GM12878 (cell line): ENCODE measurements around the gene ARL14EP.

Experiments
- CBX3 ChIP-seq: fragments of 200-600 bp; sonication (generic); IDR thresholded peaks from 2 replicates; pipeline ENCODE4 v1.6.1; 2016; ENCODE audit warnings: low read depth, borderline replicate concordance
- CHD4 ChIP-seq: fragments of 200-600 bp; sonication (generic); IDR thresholded peaks from 2 replicates; pipeline ENCODE4 v1.6.1; 2016; ENCODE audit warnings: mild to moderate bottlenecking
- EGR1 ChIP-seq, 2 experiments: IDR thresholded peaks; 1 replicate in 1 of 2; 2 replicates in 1 of 2; pipeline ENCODE4 v1.6.1; 2011 to 2012; ENCODE audit warnings: low read depth in 2 of 2, low read length in 2 of 2, borderline replicate concordance in 1 of 2, mild to moderate bottlenecking in 1 of 2, moderate library complexity in 1 of 2
- IKZF1 ChIP-seq: fragments of 450-650 bp; conservative IDR thresholded peaks from 2 replicates; pipeline ENCODE4 v1.6.1; 2017; ENCODE audit warnings: antibody characterized with exemption, mild to moderate bottlenecking
- NFYB ChIP-seq: IDR thresholded peaks from 2 replicates; pipeline ENCODE4 v1.6.1; 2011; ENCODE audit warnings: low read depth, mild to moderate bottlenecking, low read length, improper control_type of control experiment, moderate library complexity; ENCODE audit not compliant: insufficient read depth
- POLR2A ChIP-seq: IDR thresholded peaks from 2 replicates; pipeline ENCODE4 v1.6.1; 2011; ENCODE audit warnings: low read depth, mild to moderate bottlenecking, low read length
- POLR2AphosphoS2 ChIP-seq: IDR thresholded peaks from 2 replicates; pipeline ENCODE4 v1.6.1; 2011; ENCODE audit warnings: low read depth, mild to moderate bottlenecking, low read length, improper control_type of control experiment, moderate library complexity
- RCOR1 ChIP-seq: conservative IDR thresholded peaks from 2 replicates; pipeline ENCODE4 v1.6.1; 2012; ENCODE audit warnings: low read depth, low read length, improper control_type of control experiment
- WRNIP1 ChIP-seq: IDR thresholded peaks from 2 replicates; pipeline ENCODE4 v1.6.1; 2011; ENCODE audit warnings: low read depth, low read length, improper control_type of control experiment, borderline replicate concordance
- TF ChIP-seq, protein P1 (sequence below), 3 experiments: IDR thresholded peaks in 2 of 3; conservative IDR thresholded peaks in 1 of 3; 2 replicates each; pipeline ENCODE4 v1.5.1; 2011; ENCODE audit warnings: low read depth in 3 of 3, low read length in 3 of 3, mild to moderate bottlenecking in 3 of 3, control low read depth in 2 of 3, moderate library complexity in 2 of 3, inconsistent platforms in 1 of 3, mixed read lengths in 1 of 3; ENCODE audit not compliant: control insufficient read depth in 2 of 3, insufficient read depth in 1 of 3; ENCODE audit errors: extremely low read depth in 1 of 3
- TF ChIP-seq, protein P2 (sequence below): IDR thresholded peaks from 2 replicates; pipeline ENCODE4 v1.6.1; 2011; ENCODE audit warnings: low read depth, low read length, improper control_type of control experiment, borderline replicate concordance
- TF ChIP-seq, protein P3 (sequence below): fragments of 450-650 bp; IDR thresholded peaks from 2 replicates; pipeline ENCODE4 v1.6.1; 2017; ENCODE audit warnings: mild to moderate bottlenecking, moderate library complexity

DNA sequence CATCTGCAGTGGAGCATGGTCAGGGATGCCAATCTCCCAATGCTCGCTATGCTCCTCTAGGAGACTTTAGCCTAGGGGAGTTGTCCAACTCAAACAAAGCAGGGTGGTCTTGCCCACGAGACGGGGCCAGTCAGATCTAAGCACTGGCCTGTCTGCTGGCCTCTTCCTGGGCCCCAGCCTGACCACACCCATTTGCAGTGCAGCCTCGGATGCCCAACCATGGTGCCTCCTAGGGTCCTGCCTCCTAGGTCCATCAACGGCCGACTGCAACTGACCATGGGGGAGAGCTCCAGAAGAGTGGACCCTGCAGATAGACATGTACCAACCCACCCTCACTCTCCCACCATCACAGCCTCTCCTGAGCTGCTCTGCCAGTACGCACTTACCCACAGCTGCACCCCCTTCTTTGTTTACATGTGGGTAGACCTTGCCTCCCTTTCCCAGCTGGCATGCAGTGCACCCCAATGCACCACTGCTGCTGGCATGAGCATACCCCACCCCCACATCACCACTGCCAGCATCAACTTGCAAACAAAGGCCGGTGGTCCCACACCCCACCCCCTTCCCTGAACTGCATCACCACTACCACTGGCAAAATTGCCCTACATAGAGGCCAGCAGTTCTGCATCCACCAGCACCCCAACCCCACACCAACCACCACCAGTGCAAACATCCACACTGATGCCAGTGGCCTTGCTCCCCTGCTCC lies 27.6 kb upstream of the ARL14EP start:
- TF ChIP-seq, protein P1, sequence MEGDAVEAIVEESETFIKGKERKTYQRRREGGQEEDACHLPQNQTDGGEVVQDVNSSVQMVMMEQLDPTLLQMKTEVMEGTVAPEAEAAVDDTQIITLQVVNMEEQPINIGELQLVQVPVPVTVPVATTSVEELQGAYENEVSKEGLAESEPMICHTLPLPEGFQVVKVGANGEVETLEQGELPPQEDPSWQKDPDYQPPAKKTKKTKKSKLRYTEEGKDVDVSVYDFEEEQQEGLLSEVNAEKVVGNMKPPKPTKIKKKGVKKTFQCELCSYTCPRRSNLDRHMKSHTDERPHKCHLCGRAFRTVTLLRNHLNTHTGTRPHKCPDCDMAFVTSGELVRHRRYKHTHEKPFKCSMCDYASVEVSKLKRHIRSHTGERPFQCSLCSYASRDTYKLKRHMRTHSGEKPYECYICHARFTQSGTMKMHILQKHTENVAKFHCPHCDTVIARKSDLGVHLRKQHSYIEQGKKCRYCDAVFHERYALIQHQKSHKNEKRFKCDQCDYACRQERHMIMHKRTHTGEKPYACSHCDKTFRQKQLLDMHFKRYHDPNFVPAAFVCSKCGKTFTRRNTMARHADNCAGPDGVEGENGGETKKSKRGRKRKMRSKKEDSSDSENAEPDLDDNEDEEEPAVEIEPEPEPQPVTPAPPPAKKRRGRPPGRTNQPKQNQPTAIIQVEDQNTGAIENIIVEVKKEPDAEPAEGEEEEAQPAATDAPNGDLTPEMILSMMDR (IDR thresholded peaks at IDR 0.05 in 2 of 3, conservative IDR thresholded peaks at IDR 0.05 in 1 of 3; ENCODE audit: control insufficient read depth in 2 of 3, extremely low read depth in 1 of 3, insufficient read depth in 1 of 3, low read depth in 3 of 3, low read length in 3 of 3): no peak
- TF ChIP-seq POLR2A: no peak
- no peak for TF ChIP-seq CBX3
- TF ChIP-seq POLR2AphosphoS2: no peak
- TF ChIP-seq, protein P2, sequence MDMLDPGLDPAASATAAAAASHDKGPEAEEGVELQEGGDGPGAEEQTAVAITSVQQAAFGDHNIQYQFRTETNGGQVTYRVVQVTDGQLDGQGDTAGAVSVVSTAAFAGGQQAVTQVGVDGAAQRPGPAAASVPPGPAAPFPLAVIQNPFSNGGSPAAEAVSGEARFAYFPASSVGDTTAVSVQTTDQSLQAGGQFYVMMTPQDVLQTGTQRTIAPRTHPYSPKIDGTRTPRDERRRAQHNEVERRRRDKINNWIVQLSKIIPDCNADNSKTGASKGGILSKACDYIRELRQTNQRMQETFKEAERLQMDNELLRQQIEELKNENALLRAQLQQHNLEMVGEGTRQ: no peak
- TF ChIP-seq CHD4: no peak
- TF ChIP-seq RCOR1: no peak
- no peak for TF ChIP-seq IKZF1
- TF ChIP-seq NFYB: no peak
- TF ChIP-seq EGR1 (IDR thresholded peaks at IDR 0.05; ENCODE audit: borderline replicate concordance in 1 of 2, low read depth in 2 of 2, low read length in 2 of 2): no peak
- TF ChIP-seq, protein P3, sequence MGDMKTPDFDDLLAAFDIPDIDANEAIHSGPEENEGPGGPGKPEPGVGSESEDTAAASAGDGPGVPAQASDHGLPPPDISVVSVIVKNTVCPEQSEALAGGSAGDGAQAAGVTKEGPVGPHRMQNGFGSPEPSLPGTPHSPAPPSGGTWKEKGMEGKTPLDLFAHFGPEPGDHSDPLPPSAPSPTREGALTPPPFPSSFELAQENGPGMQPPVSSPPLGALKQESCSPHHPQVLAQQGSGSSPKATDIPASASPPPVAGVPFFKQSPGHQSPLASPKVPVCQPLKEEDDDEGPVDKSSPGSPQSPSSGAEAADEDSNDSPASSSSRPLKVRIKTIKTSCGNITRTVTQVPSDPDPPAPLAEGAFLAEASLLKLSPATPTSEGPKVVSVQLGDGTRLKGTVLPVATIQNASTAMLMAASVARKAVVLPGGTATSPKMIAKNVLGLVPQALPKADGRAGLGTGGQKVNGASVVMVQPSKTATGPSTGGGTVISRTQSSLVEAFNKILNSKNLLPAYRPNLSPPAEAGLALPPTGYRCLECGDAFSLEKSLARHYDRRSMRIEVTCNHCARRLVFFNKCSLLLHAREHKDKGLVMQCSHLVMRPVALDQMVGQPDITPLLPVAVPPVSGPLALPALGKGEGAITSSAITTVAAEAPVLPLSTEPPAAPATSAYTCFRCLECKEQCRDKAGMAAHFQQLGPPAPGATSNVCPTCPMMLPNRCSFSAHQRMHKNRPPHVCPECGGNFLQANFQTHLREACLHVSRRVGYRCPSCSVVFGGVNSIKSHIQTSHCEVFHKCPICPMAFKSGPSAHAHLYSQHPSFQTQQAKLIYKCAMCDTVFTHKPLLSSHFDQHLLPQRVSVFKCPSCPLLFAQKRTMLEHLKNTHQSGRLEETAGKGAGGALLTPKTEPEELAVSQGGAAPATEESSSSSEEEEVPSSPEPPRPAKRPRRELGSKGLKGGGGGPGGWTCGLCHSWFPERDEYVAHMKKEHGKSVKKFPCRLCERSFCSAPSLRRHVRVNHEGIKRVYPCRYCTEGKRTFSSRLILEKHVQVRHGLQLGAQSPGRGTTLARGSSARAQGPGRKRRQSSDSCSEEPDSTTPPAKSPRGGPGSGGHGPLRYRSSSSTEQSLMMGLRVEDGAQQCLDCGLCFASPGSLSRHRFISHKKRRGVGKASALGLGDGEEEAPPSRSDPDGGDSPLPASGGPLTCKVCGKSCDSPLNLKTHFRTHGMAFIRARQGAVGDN: no peak
- no peak for TF ChIP-seq WRNIP1
